Measurements from ENCODE around the gene STAT5B. TPM values are rescaled to one million over a fixed set of nuclear protein-coding genes. Genes with fewer than 3 reads are reported as not detected.
"Not testable (repeated sequence)": the region's sequence is repeated elsewhere in the genome, so short reads cannot be mapped to it uniquely, and the experiment has no call there.

Gene STAT5B
- total RNA-seq, 1 donor from 2014 or later: 64.0 TPM

- DNase-seq (ENCODE audit: low spot score): peak; percentile 87
Measured at GRCh38 chr17:42193969-42194899, 82.0 kb downstream of the STAT5B start, which contains the start of gene GHDC. TSS of gene GHDC (minus strand) at chr17:42194494. CDS start at chr17:42193581, 913 bp downstream.

GRCh38 chr17:42193216-42193968, 82.8 kb downstream of the STAT5B start:
- no peak for DNase-seq (ENCODE audit: low spot score)

- no peak for DNase-seq (ENCODE audit: low spot score)
Measured at GRCh38 chr17:42192189-42193126, 83.7 kb downstream of the STAT5B start.

GRCh38 chr17:42191275-42191608, 84.9 kb downstream of the STAT5B start:
- no peak for DNase-seq (ENCODE audit: low spot score)

- no peak for DNase-seq (ENCODE audit: low spot score)
Measured at GRCh38 chr17:42190491-42191274, 85.5 kb downstream of the STAT5B start.

- no peak for DNase-seq (ENCODE audit: low spot score)
Measured at GRCh38 chr17:42189651-42189965, 86.6 kb downstream of the STAT5B start.

- DNase-seq (ENCODE audit: low spot score): no peak
Measured at GRCh38 chr17:42188749-42189650, 87.2 kb downstream of the STAT5B start.

GRCh38 chr17:42187833-42188232, 88.4 kb downstream of the STAT5B start:
- DNase-seq (ENCODE audit: low spot score): no peak

- DNase-seq (ENCODE audit: low spot score): not testable (repeated sequence)
Measured at GRCh38 chr17:42186191-42186590, 90.0 kb downstream of the STAT5B start.

- no peak for DNase-seq (ENCODE audit: low spot score)
Measured at GRCh38 chr17:42185621-42185930, 90.6 kb downstream of the STAT5B start.

- no peak for DNase-seq (ENCODE audit: low spot score)
Measured at GRCh38 chr17:42184713-42185620, 91.2 kb downstream of the STAT5B start, which contains the start of gene HCRT. TSS of gene HCRT (minus strand) at chr17:42185452. CDS start at chr17:42185365, 87 bp downstream.

GRCh38 chr17:42183741-42184711, 92.2 kb downstream of the STAT5B start:
- no peak for DNase-seq (ENCODE audit: low spot score)

- DNase-seq (ENCODE audit: low spot score): no peak
Measured at GRCh38 chr17:42182927-42183734, 93.1 kb downstream of the STAT5B start.

GRCh38 chr17:42181851-42182207, 94.4 kb downstream of the STAT5B start:
- no peak for DNase-seq (ENCODE audit: low spot score)

GRCh38 chr17:42180922-42181850, 95.0 kb downstream of the STAT5B start, which contains the start of gene KCNH4:
TSS of gene KCNH4 (minus strand) at chr17:42181142. CDS start at chr17:42180945, 197 bp downstream.
- DNase-seq (ENCODE audit: low spot score): peak; percentile 82
